Measurements from ENCODE around the gene SAE1.
"Not testable (repeated sequence)": the region's sequence is repeated elsewhere in the genome, so short reads cannot be mapped to it uniquely, and the experiment has no call there.

The SAE1 gene

DNA sequence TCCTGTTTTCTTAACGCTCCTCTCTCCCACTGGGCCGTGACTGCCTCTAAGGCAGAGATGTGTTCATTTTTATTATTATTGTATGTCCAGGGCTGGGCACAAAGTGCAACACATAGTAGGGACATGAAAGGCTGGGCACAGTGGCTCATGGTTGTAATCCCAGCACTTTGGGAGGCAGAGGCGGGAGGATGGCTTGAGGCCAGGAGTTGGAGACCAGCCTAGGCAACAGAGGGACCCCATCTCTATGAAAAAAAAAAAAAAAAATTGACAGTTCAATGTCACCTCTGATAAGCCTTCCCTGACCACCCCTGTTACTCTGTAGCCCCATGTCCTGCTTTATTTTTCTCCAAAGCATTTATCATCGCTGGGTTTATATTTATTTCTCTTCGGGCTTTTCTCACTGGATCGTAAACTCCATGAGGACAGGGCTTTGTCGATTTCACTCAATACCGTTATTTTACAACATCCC lies 481 bp upstream of the SAE1 start:
- no peak for DNase-seq (ENCODE audit: low spot score)

DNA sequence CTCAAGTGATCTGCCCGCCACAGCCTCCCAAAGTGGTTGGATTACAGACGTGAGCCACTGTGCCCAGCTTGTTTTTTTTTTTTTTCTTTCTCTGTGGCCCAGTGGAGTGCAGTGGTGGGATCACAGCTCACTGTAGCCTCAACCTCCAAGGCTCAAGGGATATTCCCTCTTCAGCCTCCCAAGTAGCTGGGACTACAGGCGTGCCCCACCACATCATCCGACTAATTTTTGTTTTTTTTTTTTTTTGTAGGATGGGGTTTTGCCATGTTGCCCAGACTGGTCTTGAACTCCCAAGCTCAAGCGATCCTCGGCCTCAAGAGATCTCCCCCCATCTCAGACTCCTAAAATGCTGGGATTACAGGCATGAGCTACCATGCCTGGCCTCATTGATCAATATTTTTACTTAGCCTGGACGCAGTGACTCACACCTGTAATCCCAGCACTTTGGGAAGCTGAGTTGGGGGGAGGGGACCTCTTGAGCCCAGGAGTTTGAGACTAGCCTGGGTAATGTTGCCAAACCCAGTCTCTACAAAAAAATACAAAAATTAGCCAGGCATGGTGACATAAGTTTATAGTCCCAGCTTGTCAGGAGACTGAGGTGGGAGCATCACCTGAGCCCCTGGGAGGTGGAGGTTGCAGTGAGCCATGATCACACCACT lies 1.7 kb downstream of the SAE1 start:
- no peak for DNase-seq (ENCODE audit: low spot score)

DNA sequence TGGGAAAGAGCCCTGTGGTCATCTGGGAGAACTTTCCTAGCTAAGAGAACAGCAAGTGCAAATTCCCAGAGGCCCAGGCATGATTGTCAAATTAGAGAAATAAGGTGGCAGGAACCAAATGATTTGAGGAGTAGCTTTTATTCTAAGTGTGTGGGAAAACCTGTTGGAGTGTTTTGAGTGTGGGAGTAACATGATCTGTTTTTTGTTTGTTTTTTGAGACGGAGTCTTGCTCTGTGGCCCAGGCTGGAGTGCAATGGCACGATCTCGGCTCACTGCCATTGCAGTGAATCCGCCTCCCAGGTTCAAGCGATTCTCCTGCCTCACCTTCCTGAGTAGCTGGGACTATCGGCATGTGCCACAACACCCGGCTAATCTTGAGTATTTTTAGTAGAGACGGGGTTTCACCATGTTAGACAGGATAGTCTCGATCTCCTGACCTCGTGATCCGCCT lies 2.4 kb downstream of the SAE1 start:
- DNase-seq (ENCODE audit: low spot score), result no peak

DNA sequence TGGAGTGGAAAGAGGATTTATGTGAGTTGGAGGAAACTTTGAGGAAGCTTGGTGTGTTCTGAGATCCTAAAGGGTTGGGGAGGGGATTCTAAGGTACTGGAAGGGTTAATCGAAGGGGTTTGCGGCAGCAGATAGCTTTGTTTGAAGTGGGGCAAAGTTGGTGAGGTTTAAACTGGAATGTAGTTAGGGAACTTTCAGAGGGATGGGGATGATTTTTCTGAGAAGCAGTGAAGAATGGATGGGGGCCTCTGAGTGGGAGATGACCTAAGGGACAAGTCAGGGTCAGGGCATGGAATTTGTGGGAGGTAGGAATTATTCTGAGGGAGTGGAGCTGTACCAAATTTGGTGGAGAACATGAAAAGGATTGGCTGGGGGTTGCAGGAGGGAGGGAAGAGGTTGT lies 3.9 kb downstream of the SAE1 start:
- DNase-seq (ENCODE audit: low spot score), result no peak

DNA sequence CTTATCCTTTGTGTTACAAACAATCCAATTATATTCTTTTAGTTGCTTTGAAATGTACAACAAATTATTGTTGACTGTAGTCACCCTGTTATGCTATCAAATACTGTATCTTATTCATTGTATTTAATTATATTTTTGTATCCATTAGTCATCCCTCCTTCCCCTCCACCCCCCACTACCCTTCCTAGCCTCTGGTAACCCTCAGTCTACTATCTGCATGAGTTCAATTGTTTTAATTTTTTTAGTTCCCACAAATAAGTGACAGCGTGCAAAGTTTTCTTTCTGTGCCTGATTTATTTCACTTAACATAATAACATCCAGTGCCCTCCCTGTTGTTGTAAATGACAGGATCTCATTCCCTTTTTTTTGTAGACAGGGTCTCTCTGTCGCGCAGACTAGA lies 4.5 kb downstream of the SAE1 start:
- DNase-seq (ENCODE audit: low spot score), result no peak

DNA sequence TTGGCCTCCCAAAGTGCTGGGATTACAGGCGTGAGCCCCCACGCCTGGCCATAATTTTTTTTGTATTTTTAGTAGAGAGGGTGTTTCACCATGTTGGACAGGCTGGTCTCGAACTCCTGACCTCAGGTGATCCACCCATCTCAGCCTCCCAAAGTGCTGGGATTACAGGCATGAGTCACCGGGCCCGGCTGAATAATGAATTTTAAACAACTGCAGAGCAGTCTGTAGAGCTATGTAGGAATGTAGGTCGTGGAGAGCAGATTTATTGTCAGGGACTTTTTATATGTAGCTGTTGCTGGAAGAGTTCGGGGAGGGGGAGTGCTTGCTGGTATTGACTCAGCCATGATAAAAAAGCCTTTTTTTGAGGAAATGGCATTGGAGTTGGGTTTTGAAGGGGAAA lies 10.6 kb downstream of the SAE1 start:
- not testable (repeated sequence) for DNase-seq (ENCODE audit: low spot score)

DNA sequence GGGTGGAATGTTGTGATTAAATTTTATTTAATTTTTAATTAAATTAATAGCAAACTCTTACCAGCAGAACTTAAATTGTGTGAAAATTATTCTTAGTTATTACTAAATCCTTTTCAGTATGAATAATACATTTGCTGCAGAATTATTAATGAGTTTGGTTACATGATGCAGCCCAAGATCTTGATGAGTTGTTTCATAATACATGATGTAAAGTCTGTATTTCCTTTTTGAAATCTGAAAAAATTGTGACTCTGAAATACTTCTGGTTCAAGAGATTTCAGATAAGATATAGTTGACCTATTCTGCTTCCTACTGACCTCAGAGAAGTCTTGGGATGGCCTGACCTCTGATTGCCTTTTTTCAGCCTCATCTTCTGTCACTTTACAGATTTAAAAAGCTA lies 11.1 kb downstream of the SAE1 start:
- DNase-seq (ENCODE audit: low spot score), result no peak

DNA sequence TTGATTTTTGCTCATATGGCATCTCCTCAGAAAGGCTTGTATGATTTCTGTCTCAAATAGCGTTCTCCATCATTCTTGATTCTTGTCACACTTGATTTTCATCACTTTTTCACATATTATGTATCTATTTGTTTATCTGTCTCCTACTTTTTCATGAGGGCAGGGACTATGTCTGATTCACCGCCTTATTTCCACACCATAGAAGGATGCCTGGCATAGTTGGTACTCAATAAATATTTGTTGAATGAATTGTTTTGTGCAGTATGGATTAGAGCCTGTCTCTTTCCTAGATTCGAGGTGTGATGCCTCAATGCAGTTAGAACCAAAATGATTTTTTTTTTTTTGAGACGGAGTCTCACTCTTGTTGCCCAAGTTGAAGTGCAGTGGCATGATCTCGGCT lies 12.1 kb downstream of the SAE1 start:
- DNase-seq (ENCODE audit: low spot score), result no peak

DNA sequence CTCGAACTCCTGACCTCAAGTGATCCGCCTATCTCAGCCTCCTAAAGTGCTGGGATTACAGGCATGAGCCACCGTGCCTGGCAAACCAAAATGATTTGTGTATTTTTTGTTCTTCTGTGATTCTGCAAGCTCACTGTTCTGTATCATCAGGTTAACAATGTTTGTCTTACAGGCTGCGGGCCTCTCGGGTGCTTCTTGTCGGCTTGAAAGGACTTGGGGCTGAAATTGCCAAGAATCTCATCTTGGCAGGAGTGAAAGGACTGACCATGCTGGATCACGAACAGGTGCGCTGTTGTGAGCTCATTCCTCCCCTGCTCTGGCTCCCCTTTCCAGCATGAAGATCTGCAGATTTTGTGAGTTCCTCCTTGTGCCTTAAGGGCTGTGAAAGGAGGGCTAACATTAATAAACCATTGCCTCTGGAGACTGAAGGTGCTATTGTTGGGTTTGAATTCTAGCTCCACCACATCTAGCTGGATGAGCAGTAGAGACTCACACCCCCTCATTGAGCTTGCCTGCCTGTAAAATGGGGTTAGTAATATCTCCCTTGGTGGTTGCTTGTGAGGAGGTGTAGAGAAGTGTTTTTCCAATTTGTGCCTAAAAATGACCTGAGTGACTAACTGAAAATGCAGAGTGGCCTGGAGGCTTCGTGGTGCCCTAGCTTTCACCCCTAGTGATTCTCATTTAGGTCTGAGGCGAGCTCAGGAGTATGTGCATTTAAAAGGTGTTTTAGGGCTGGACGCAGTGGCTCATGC lies 12.9 kb downstream of the SAE1 start:
- no peak for DNase-seq (ENCODE audit: low spot score)

DNA sequence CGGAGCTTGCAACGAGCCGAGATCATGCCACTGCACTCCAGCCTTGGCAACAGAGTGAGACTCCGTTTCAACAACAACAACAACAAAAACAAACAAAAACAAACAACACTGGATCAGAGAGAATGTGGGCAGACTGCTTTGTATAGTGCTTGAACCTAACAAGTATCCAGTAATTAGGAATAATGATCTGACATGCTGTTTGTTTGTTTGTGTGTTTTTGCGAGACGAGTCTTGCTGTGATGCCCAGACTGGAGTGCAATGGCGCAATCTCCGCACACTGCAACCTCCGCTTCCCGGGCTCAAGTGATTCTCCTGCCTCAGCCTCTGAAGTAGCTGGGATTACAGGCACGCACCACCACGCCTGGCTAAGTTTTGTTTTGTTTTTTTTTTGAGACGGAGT lies 14.0 kb downstream of the SAE1 start:
- no peak for DNase-seq (ENCODE audit: low spot score)

DNA sequence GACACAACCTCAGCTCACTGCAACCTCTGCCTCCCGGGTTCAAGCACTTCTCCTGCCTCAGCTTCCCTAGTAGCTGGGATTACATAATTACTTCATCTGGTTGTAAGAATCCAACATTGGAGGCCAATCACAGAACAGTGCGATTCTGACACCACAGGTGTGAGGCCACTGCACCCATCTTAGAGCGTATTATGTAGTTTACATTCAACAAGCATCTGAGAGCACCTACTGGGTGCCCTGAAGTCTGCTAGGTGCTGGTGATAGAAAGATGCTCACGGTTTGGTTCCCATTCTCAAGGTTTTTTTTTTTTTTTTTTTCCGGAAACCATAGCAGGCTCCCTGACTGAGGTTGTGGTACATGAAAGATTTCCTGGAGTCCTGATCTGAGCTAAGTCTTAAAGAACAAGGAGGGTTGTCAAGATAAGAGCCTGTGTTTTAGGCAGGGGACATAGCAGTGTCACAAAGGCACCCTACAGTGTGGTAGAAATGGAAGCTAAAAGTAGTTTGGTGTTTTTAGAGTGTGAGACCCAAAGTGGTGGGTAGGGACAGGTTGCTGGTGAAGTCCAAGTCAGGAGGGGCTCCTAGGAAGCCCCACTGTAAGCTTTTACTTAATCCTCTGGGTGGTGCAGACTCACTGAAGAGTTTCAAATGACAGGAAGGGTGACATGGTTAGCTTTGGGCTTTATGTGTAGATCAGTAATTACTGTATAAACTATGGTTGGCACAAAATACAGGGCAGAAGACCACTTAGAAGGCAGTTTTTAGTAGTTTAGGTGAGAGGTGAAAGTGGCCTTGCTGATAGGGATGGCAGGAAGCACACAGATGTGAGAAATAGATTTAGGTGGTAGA lies 15.2 kb downstream of the SAE1 start:
- DNase-seq (ENCODE audit: low spot score), result no peak

DNA sequence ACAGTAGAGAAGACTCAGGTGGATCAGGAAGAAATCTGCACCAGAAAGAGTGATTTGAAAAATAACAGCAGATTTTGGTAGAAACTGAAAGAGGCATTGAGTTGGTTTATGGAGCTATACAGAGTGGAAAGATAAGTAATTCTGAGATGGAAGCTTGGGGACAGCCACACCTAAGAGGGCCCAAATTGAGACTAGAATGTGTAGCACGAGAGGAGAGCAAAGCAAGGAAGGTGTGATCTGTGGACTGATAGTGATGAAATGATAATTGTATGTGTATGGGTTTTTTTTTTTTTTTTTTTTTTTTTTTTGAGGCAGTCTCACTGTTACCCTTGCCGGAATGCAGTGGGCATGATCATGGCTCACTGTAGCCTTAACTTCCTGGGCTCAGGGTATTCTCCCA lies 16.3 kb downstream of the SAE1 start:
- DNase-seq (ENCODE audit: low spot score), result no peak

DNA sequence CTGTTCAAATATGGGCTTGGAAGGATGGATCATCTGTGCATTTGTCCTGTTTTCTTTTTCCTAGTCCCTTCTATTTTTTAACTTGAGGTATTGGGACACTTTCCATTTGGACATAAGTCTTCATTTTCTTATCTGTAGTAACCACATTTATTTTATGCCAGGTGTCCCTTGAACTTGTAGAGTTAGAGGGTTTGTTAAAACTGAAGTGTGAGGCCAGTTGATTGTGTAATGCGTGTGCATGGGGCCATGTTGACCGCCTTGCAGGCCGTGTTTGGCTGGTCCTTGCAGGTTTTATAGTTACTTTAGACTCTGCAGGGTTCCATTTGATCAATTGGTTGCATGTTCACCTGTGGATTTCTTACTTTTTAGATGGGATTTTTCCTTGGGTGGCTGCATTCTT lies 21.0 kb downstream of the SAE1 start:
- DNase-seq (ENCODE audit: low spot score), result no peak

DNA sequence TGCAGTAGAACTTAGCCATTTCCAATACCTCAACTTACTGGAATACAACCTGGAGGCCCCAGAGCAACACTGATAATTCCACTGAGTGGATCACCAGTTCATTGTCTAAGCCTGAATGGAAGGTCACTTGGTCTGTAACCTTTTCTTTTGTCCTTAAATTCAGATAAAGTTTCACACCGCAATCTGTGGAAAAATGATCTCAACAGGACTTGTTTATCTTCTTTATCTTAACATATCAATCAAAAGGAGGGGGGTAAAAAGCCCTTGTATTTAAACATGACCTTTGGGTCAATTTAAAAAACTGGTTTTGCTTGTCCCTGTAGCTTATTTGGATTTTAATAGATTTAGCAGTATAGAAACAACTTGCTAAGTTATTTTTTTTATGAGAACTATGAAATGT lies 21.6 kb downstream of the SAE1 start:
- DNase-seq (ENCODE audit: low spot score), result no peak

DNA sequence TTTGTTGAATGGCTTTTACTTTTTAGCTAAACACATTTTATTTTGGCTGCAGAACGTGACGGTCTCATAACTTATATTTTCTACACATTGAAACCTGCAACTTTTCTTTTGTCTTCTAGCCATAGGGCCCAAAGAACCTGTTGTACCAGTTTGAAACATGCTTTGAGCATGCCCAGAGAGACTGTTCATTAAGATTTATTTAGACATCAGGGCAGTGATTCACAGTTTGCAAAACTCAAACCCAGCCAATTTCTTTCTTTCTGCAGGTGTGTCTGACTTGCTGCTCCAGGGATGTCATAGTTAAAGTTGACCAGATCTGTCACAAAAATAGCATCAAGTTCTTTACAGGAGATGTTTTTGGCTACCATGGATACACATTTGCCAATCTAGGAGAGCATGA lies 22.0 kb downstream of the SAE1 start:
- DNase-seq (ENCODE audit: low spot score), result peak; percentile 50

DNA sequence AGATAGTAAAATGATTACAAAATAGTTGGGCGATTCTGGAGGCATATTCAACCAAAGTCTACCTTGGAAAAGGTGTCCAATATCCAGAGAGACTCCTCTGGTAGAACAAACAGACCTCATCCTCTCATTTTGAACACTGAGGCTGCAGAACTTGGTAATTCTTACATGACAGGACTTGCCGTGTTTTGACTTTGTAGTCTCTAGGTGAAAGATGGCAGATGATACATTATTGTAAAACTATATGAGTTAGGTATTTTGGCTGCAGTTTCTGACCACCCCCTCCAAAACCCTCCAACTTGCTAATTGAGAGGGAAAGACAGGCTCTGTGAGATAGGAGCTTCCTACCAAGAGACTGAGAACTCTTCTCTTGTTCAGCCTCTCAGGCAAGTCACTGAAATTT lies 22.6 kb downstream of the SAE1 start:
- no peak for DNase-seq (ENCODE audit: low spot score)

DNA sequence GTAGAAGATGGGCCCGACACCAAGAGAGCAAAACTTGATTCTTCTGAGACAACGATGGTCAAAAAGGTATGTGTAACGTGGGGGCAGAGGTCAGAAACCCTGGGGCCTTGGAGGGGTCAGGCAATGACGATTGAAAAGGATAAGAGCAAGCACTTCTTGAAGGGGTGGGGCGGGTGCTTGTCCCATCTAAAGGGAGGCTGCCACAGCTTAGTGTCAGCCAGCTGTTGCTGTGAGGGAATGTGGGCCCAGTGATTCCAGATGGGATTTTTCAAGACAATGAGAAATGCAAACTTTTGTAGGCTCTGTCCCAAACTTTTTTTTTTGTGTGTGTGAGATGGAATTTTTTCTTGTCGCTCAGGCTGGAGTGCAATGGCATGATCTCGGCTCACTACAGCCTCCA lies 24.5 kb downstream of the SAE1 start:
- DNase-seq (ENCODE audit: low spot score), result no peak

DNA sequence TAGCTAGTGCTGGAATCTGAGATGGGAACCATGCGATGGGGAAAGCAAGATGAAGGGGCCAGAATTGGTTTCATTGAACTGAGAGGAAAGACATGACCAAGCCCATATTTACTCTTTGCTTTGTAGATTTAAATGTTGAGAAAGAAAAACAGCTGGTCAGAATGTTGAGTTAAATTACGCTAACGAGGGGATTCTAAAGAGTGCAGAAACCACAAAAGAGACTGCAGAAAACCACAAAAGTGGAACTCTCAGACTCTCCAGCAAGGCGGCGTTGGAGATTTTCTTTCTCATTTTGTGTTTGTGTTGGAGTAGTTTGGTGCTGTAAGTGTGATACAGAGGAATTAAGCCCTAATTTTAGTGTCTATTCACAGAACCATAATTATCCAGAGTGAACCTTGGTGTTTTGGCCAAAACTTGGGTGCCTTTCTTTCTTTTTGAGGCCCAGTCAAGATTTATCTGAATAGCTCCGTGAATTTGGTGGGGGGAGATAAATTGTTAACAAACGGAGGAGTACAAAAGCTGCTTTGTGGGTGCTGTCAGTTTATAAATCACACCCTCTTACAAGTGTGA lies 26.3 kb downstream of the SAE1 start:
- DNase-seq (ENCODE audit: low spot score), result no peak

DNA sequence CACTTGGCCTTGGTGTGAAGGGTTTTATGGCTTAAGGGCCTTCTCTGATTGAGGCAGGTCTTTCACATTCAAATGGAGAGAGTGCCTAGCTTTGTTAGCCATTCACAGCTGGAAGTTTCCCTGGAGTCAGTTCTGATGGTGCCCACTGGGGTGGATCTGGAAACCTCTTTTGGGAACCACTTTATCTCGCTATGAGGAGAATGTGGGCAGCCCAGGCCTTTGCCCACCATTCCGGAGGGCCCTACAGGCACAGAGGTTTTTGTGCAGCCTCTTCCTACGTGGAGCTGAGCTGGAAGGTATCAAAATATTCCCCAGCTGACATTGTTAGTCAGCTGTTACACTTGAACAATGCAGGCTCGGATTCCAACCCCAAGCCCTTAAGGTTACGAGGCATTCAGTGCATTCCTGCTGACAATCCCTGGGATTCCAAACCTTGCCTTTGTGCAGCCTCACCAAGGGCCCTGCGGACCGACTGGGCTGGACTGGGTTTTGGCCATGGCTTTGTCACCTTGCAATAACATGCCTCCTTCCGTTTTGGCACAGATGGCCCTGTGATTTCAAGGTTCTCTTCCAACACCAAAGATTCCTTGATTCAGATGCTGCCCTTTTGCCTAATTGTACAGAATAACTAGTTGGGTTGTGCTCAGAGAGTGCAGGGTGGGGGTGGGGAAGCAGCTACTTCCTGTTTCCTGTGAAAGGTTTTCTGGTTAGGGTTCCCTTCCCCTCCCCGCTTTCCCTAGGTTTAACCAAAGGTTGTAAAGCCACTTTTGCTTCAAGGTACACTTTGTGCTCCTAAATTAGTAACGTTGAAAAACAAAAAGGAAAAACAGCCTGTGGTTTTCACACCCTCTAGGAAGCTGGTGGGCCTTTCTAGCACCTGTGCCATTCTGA lies 27.0 kb downstream of the SAE1 start:
- no peak for DNase-seq (ENCODE audit: low spot score)

DNA sequence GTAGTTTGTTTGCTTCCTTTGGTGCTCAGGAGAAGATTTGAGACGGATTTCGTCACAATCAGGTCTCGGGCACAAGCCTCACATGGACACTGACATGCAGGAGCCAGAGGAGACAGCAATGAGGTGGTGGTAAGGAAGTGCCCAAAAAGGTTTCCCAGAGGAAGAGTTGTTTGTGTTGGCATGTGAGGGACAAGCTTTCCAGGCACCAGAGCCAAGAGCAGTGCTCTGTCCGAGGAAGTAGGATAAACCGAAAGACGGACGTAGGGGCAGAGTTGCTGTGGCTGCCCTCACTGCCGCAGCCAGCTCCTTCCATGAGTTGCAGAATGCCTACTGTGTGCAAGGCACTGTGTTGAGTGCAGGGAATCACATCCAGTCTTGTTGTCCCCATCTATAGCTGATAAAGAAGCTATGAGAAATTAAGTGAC lies 27.7 kb downstream of the SAE1 start:
- no peak for DNase-seq (ENCODE audit: low spot score)

DNA sequence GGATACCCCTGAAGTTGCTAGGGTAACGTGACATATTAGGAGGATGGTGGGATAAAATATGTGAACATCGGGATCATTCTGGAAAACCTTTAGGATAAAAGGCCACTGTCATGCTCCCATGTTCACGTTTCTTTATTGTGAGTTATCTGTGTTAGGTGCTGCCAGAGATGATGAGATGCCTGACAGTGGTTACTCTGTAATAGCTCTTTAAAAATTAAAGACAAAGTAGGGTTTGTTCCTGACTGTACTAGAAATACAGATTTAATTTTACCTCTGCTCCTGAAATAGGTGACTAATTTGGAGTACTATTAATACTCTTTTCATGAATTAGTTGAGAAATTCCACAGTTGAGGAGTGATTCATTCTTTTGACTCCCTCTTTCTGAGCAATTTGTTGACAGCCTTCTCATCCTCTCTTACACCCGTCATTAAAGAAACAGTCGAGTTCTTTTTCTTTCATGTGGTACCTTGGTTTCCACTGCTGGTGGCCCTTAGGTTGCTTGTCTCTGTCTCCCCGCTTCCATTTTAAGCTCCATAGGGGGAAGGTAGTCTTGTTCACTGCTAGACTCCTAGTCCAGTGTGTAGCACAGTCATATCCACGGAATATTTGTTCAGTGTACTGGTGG lies 28.4 kb downstream of the SAE1 start:
- DNase-seq (ENCODE audit: low spot score), result no peak
